KOPT-K1 (cell line): Measurements from ENCODE around the gene RPL13A.
"Not testable (repeated sequence)": the region's sequence is repeated elsewhere in the genome, so short reads cannot be mapped to it uniquely, and the experiment has no call there.

Source experiments
- H3K27ac ChIP-seq: fragments of 200-600 bp; sonication (generic); 2 replicates; pipeline ENCODE4 v1.5.1; 2016; ENCODE audit warnings: antibody characterized with exemption, mild to moderate bottlenecking, low read depth, low read length; ENCODE audit not compliant: poor library complexity, severe bottlenecking
- H3K36me3 ChIP-seq: fragments of 200-600 bp; sonication (generic); 2 replicates; pipeline ENCODE4 v1.5.1; 2017; ENCODE audit warnings: antibody characterized with exemption, mild to moderate bottlenecking, low read length, moderate library complexity; ENCODE audit not compliant: insufficient read depth
- H3K9me3 ChIP-seq: fragments of 200-600 bp; sonication (generic); 2 replicates; pipeline ENCODE4 v1.5.1; 2017; ENCODE audit warnings: antibody characterized with exemption, low read length, mild to moderate bottlenecking; ENCODE audit not compliant: insufficient read depth, poor library complexity, severe bottlenecking

Gene RPL13A

DNA sequence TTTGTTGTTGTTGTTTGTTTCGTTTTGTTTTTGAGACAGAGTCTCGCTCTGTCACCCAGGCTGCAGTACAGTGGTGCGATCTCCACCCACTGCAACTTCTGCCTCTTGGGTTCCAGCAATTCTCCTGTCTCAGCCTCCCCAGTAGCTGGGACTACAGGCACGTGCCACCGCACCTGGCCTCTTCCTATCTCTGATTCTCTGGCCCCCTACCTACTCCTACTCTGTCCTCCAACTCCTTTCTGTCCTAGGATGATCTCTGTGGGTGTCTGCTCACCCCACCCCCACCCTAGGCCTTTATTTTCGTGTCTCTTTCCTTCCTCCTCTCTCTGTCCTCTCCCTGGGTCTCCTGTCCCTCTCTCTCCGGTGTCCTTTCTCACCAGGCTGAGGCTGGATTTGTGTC is 37.0 kb upstream of the RPL13A start:
- H3K36me3 ChIP-seq, result peaks cover 49% of the 10 kb centered on the region
- peak overlapping the region; percentile 99 for H3K27ac ChIP-seq
- H3K9me3 ChIP-seq, result no peaks in the 10 kb centered on the region

DNA sequence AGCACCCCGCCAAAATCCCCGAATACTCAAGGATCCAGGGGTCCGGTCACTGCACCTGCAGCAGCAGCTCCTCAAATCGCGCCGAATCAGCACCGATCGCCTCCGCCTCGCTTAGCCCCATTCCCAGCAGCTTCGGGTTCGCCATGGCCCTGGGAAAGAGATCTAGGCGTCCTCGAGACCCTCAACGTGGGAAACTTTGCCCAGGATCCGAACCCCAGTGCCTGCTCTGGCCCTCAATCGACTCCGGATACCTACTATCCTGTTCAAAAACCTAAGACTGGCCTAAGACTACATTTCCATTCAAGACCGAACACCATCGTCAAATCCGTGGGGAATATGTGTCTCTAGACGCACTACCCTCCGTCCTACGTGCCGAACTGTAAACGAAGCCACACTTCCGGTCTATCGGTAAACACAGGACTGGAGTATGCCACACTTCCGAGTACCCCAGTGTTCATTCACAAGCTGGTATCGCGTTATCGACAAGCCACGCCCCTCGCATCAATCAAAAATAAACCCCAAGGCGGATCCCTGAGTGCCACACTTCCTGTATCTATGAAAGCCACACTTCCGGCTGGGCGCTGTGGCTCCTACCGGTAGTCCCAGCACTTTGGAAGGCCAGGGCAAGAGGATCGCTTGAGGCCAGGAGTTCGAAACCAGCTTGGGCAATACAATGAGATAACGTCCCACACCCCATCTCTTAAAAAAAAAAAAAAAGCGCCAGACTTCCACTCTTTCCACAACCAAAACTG is 35.8 kb upstream of the RPL13A start, which contains the start of gene PIH1D1:
TSS of gene PIH1D1 (minus strand) at position 385 of the 752 bp plus-strand sequence. CDS start at position 145, 240 bp downstream.
- H3K27ac ChIP-seq, result peak within 1 kb of the TSS; percentile 99
- no peaks in the 10 kb centered on the region for H3K9me3 ChIP-seq

DNA sequence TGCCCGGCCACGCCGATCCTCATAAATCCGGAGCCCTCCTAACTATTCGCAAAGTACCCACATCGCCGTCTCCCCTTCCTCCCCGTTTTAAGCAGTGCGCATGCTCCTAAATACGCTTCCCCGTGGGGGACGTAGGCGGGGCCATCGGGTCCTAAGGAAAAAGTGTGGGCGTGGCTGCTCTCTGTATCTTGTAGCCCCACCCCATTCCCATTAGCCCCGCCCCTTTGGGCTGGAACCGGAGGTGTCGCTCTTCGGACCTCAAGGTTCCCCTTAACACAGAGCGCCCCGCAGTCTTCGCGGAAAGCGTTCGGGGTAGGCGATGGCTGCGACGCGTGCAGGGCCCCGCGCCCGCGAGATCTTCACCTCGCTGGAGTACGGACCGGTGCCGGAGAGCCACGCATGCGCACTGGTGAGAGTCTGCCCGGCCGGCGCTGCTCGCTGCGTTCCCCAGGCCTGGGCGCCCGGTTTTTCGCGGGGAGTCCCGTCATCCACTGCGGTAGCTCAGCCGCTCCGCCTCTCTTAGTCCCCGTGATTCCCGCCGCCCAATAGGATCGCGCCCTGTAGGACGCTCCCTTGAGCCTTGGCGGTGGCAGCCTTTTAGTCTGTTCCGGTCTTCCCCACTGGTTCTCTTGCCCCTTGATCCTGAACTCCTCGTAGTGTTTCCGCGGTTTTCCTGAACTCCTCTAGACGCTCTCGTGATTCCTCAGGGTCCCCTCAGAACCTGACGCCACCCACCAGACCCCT is 34.2 kb upstream of the RPL13A start, which contains the start of gene ALDH16A1:
TSS of gene ALDH16A1 (plus strand) at position 213 of the 744 bp plus-strand sequence. CDS start at position 320, 107 bp downstream.
- Histone ChIP-seq H3K27ac (peak within 1 kb of the TSS; percentile 99), H3K36me3 (peaks cover 32% of the 10 kb centered on the region), H3K9me3 (no peaks in the 10 kb centered on the region)

More for the DNA sequence above, 35.8 kb upstream of the RPL13A start, which contains the start of gene PIH1D1:
- peaks cover 44% of the 10 kb centered on the region for H3K36me3 ChIP-seq

DNA sequence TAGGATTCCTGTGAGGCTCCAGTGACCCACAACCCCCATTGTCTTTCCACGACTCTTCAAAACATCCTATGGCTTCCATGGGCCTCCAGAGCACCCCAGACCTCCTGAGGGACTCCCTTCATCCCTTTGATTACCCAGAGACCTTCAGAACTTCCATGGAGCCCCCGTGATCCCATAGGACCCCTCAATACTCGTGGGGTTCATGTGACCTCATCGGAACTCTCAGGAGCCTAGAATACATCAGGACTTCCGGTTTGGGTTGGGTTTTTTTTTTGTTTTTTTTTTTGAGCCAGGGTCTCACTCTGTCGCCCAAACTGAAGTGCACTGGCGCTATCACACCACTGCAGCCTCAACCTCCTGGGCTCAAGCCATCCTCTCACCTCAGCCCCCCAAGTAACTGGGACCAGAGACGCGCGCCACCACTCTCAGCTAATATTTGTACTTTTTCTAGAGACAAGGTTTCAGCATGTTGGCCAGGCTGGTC is 33.6 kb upstream of the RPL13A start:
- no peaks in the 10 kb centered on the region for H3K9me3 ChIP-seq
- H3K27ac ChIP-seq, result peak overlapping the region; percentile 99
- peaks cover 27% of the 10 kb centered on the region for H3K36me3 ChIP-seq

DNA sequence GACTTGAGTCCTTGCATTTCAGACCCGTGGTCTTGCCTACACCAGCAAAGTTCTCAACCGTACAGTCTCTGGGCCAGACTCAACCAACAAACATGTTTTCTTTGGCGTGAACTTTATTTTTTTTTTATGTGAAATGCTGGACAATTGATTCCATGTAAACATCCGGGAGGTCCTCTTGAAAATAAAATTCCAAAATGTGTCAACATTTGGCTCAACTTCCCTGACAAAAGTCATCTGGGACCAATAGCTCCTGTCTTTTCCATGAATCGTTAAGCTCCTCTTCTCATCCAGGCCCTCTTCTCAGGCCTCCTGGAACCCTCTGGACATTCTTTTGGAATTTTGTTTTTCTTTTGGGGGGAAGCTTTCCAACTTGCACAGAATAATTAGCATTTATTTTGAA is 31.6 kb upstream of the RPL13A start:
- H3K27ac ChIP-seq, result no peak overlapping the region
- peaks cover 28% of the 10 kb centered on the region for H3K36me3 ChIP-seq
- no peaks in the 10 kb centered on the region for H3K9me3 ChIP-seq

DNA sequence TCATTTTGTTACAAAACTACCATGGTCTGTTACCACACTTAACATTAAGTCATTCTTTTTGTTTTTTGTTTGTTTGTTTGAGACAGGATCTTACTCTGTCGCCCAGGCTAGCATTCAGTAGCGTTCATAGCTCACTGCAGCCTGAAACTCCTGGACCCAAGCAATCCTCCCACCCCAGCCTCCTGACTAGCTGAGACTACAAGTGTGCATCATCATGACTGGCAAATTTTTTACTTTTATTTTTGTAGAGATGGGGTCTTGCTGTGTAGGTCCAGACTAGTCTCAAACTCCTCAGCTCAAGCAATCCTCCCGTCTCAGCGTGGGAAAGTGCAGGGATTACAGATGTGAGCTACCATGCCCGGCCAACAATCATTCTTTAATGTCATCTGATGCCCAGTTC is 31.1 kb upstream of the RPL13A start:
- no peaks in the 10 kb centered on the region for H3K9me3 ChIP-seq
- peaks cover 29% of the 10 kb centered on the region for H3K36me3 ChIP-seq
- no peak overlapping the region for H3K27ac ChIP-seq

DNA sequence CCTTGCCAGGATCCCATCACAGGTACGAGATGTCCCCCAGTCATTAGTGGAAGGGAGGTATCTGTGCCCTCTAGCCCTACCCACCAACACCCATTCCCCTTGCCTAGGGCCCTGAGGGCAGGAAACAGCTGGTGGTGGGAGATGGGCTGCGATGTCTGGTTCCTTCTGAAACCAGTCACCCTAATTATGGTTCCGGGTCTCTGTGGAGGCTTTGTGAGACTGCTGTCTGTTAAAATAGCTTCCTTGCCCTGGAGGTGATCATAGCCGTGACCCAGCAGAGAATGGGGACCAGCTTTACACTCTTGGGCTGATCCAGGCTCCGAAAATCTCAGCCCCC is 28.9 kb upstream of the RPL13A start:
- no peaks in the 10 kb centered on the region for H3K9me3 ChIP-seq
- peak overlapping the region; percentile 29 for H3K27ac ChIP-seq
- peaks cover 29% of the 10 kb centered on the region for H3K36me3 ChIP-seq

DNA sequence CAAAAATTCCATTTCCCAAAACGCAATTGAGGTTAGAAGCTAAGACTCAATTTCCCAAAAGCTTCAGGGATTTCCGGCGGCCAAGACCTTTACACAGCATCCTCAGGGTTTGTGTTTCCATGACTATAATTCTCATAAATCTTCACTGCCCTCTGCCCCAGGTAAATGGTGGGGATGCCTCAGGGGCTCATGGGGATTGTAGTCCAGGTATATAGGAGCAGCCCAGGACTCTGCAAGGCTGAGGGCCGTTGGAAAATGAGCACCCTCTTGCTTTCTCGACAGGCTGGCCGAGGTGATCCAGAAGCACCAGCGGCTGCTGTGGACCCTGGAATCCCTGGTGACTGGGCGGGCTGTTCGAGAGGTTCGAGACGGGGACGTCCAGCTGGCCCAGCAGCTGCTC is 28.0 kb upstream of the RPL13A start:
- Histone ChIP-seq H3K36me3 (peaks cover 32% of the 10 kb centered on the region), H3K9me3 (no peaks in the 10 kb centered on the region), H3K27ac (no peak overlapping the region)

DNA sequence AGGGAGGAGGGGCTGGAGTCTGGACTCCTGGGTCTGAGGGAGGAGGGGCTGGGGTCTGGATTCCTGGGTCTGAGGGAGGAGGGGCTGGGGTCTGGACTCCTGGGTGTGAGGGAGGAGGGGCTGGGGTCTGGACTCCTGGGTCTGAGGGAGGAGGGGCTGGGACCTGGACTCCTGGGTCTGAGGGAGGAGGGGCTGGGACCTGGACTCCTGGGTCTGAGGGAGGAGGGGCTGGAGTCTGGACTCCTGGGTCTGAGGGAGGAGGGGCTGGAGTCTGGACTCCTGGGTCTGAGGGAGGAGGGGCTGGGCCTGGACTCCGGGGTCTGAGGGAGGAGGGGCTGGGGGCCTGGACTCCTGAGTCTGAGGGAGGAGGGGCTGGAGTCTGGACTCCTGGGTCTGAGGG is 26.3 kb upstream of the RPL13A start:
- not testable (repeated sequence) for H3K9me3 ChIP-seq, H3K27ac ChIP-seq
- H3K36me3 ChIP-seq, result peaks cover 49% of the 10 kb centered on the region

DNA sequence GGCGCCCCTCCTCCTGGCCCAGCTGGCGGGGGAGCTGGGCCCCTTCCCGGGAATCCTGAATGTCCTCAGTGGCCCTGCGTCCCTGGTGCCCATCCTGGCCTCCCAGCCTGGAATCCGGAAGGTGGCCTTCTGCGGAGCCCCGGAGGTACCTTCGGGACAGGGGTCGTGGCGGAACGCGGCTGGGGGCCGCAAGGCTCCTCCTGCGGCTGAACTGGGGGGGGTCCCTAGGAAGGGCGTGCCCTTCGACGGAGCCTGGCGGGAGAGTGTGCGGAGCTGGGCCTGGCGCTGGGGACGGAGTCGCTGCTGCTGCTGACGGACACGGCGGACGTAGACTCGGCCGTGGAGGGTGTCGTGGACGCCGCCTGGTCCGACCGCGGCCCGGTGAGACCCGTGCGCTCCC is 25.8 kb upstream of the RPL13A start:
- H3K36me3 ChIP-seq, result peaks cover 48% of the 10 kb centered on the region

DNA sequence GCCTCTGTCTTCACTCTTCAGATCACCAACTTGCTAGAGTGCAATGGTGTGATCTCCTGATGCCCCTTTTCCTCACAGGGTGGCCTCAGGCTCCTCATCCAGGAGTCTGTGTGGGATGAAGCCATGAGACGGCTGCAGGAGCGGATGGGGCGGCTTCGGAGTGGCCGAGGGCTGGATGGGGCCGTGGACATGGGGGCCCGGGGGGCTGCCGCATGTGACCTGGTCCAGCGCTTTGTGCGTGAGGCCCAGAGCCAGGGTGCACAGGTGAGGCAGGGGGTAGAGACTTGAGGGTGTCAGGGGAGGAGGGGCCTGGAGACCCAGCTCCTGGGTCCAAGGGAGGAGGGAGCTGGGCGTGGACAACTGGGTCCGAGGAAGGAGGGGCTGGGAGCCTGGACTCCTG is 24.9 kb upstream of the RPL13A start:
- no peak overlapping the region for H3K27ac ChIP-seq
- no peaks in the 10 kb centered on the region for H3K9me3 ChIP-seq
- peaks cover 49% of the 10 kb centered on the region for H3K36me3 ChIP-seq

More for the DNA sequence above, 25.8 kb upstream of the RPL13A start:
- no peak overlapping the region for H3K27ac ChIP-seq
- no peaks in the 10 kb centered on the region for H3K9me3 ChIP-seq

DNA sequence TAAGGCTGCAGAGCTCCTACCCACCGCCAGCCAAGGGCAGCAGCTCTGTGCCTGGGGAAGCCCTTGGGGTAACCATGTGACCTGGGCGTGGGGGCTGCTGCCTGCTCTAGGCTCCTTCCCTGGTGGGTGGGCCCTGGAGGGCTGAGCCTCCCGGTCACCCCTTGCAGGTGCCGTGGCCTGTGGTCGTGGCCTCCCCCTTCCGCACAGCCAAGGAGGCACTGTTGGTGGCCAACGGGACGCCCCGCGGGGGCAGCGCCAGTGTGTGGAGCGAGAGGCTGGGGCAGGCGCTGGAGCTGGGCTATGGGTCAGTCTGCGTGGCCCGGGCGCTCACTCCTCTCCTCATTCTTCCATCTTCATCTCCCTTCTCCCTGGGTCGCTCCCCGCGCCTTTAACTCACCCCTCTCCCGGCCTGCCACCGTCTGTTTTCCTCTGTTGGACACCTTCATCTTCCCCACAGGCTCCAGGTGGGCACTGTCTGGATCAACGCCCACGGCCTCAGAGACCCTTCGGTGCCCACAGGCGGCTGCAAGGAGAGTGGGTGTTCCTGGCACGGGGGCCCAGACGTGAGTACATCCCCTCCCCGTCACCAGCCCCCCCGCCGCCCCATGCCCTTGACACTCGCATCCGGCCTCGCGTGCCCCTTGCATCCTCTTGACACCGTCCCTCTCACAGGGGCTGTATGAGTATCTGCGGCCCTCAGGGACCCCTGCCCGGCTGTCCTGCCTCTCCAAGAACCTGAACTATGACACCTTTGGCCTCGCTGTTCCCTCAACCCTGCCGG is 23.3 kb upstream of the RPL13A start:
- no peaks in the 10 kb centered on the region for H3K9me3 ChIP-seq
- no peak overlapping the region for H3K27ac ChIP-seq
- peaks cover 45% of the 10 kb centered on the region for H3K36me3 ChIP-seq

DNA sequence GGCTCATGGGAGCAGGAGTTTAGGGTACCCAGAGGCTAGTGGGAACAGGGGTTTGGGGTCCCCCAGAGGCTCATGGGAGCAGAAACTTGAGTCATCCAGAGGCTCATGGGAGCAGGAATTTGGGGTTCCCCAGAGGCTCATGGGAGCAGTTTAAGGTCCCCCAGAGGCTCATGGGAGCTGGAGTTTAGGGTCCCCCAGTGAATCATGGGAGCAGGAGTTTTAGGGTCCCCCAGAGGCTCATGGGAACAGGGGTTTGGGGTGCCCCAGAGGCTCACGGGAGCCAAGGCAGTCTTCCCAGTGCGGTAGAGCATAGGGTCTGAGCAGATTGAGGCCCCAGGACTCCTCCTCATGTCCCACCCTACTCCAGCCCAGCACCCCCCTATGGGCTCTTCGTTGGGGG is 22.0 kb upstream of the RPL13A start:
- Histone ChIP-seq H3K27ac (no peak overlapping the region), H3K36me3 (peaks cover 32% of the 10 kb centered on the region), H3K9me3 (no peaks in the 10 kb centered on the region)

DNA sequence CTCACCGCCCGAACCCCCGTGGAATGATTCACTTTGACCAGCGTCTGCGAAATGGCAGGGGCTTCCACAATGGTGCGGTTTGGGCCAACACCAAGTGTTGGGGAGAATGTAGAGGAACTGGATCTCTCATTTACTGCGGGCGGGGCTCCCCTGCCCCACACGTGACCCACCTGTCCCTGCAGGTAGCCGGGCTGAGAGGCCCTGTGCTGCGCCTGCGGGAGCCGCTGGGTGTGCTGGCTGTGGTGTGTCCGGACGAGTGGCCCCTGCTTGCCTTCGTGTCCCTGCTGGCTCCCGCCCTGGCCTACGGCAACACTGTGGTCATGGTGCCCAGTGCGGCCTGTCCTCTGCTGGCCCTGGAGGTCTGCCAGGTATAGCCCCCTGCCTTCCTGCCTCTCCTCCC is 19.2 kb upstream of the RPL13A start:
- Histone ChIP-seq H3K36me3 (peaks cover 27% of the 10 kb centered on the region), H3K9me3 (no peaks in the 10 kb centered on the region), H3K27ac (no peak overlapping the region)
